ENCODE results near the gene TTC27. TPM values are rescaled to one million over a fixed set of nuclear protein-coding genes. Genes with fewer than 3 reads are reported as not detected.

TTC27 gene
- total and polyA plus RNA-seq, 10 of the 15 experiments (the other 5 are each of a cell fraction or from before 2014, with no cell fraction given) = 20.4 to 34.9 (median 26.0) TPM

DNA sequence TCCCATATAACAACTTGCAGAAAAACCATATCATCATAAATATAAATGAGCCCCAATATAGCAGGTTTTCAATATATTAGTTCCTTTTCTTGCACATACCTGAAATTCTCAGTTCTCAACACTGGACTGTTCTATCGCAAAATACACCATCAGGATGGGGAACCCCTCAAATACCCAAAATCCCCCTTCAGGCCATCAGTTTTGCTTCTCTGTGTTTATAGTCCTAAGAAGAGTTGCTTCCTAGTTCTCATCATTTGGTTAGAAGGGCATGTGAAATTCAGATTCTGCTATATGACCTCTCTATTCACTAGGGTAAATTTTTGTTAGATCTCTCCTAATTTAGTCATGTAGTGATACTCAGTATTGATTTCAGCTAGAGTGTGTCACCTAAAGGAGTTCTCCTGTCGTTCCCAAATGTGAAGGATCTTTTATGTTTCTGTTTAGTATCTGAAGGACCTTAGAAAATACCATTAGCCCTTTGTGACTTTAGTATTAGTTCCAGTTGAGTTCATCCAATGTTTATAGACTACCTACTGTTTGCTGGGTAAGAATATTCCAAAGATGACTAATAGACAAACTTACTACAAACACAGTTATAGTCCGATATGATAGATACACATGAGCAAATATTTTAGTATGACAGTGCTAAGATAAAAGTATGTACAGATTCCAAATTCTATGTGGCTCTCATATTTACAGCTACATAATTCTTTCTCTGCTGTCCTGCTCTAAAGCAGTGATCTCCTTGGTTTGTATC, 115.8 kb downstream of the TTC27 start (continued):
- no peak for TF ChIP-seq ZBTB11 (CRISPR knock-in tag; IDR thresholded peaks at IDR 0.05)
- TF ChIP-seq PML (IDR thresholded peaks at IDR 0.05; ENCODE audit: low read length) = peak; percentile 13; the same call in 1 of the 2 replicates
- no peak for TF ChIP-seq YBX1 (IDR thresholded peaks at IDR 0.05)

- ChIA-PET CTCF (no interaction called here), SMC1A (ENCODE audit: uncharacterized antibody, unreplicated experiment) (interaction anchor here (0.9 to 2.4 kb wide), 3 partner anchors 10 to 38 kb away, joined by 3 to 11 read pairs (median 3); no protein-coding TSS in a partner anchor), RAD21 (ENCODE audit: unreplicated experiment) (interaction anchor here (1.1 kb wide), 1 partner anchor 838 kb away, joined by 3 read pairs; no protein-coding TSS in a partner anchor), POLR2A (no interaction called here)
- no peaks in the 10 kb centered on the region for H3K79me2 ChIP-seq (ENCODE audit: control insufficient read depth, insufficient read depth, low read length)
- H3K27ac ChIP-seq (ENCODE audit: control insufficient read depth, insufficient read depth) = no peak overlapping the region
- H3K9ac ChIP-seq (ENCODE audit: control insufficient read depth, insufficient read depth, low read length) = no peak overlapping the region
- no peak overlapping the region for H3K4me2 ChIP-seq (ENCODE audit: control insufficient read depth, insufficient read depth)
- H4K20me1 ChIP-seq (ENCODE audit: control insufficient read depth, insufficient read depth) = no peaks in the 10 kb centered on the region
- FAIRE-seq = no peak
- ATAC-seq = no peak
- in situ Hi-C loops (cut with MboI) (no loop called here), intact Hi-C loops (cut with micrococcal nuclease; ENCODE audit: unreplicated experiment) (no loop called here)
- H2AFZ ChIP-seq (ENCODE audit: control insufficient read depth, low read depth, low read length) = no peak overlapping the region
- H3K4me3 ChIP-seq = no peak overlapping the region
- H3K36me3 ChIP-seq (ENCODE audit: control insufficient read depth in 2 of 2, insufficient read depth in 2 of 2, low read length in 1 of 2) = peaks cover 0 to 7% of the 10 kb centered on the region in 2 experiments; a peak in 1 of 4 replicates
- no peak for DNase-seq (ENCODE audit: low read depth, low spot score)
- H3K27me3 ChIP-seq (replicated peaks in 1 of 2; ENCODE audit: control insufficient read depth in 2 of 2, insufficient read depth in 2 of 2, low read length in 1 of 2) = no peaks in the 10 kb centered on the region
- H3K9me3 ChIP-seq (replicated peaks; ENCODE audit: control insufficient read depth, insufficient read depth, low read length) = no peaks in the 10 kb centered on the region
- peaks cover 6% of the 10 kb centered on the region for H3K4me1 ChIP-seq (ENCODE audit: control insufficient read depth, insufficient read depth, low read length)
- BruUV-seq (replicated peaks) = no TSS peak
- 71% methylated on average over 2 of the region's 2 CpGs for WGBS (ENCODE audit: insufficient coverage, insufficient replicate concordance, low lambda C conversion rate, missing lambda C conversion rate)
- TF ChIP-seq TCF3 (IDR thresholded peaks at IDR 0.05; ENCODE audit: borderline replicate concordance, insufficient read depth, low read depth, low read length) = no peak
- TF ChIP-seq, protein P1, sequence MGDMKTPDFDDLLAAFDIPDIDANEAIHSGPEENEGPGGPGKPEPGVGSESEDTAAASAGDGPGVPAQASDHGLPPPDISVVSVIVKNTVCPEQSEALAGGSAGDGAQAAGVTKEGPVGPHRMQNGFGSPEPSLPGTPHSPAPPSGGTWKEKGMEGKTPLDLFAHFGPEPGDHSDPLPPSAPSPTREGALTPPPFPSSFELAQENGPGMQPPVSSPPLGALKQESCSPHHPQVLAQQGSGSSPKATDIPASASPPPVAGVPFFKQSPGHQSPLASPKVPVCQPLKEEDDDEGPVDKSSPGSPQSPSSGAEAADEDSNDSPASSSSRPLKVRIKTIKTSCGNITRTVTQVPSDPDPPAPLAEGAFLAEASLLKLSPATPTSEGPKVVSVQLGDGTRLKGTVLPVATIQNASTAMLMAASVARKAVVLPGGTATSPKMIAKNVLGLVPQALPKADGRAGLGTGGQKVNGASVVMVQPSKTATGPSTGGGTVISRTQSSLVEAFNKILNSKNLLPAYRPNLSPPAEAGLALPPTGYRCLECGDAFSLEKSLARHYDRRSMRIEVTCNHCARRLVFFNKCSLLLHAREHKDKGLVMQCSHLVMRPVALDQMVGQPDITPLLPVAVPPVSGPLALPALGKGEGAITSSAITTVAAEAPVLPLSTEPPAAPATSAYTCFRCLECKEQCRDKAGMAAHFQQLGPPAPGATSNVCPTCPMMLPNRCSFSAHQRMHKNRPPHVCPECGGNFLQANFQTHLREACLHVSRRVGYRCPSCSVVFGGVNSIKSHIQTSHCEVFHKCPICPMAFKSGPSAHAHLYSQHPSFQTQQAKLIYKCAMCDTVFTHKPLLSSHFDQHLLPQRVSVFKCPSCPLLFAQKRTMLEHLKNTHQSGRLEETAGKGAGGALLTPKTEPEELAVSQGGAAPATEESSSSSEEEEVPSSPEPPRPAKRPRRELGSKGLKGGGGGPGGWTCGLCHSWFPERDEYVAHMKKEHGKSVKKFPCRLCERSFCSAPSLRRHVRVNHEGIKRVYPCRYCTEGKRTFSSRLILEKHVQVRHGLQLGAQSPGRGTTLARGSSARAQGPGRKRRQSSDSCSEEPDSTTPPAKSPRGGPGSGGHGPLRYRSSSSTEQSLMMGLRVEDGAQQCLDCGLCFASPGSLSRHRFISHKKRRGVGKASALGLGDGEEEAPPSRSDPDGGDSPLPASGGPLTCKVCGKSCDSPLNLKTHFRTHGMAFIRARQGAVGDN (IDR thresholded peaks at IDR 0.05) = no peak
- no peak for TF ChIP-seq IRF4 (IDR thresholded peaks at IDR 0.05; ENCODE audit: low read depth, low read length)
- no peak for TF ChIP-seq MTA2 (IDR thresholded peaks at IDR 0.05; ENCODE audit: low read depth)
- no peak for TF ChIP-seq ETV6 (conservative IDR thresholded peaks at IDR 0.05 in 1 of 2, IDR thresholded peaks at IDR 0.05 in 1 of 2; ENCODE audit: borderline replicate concordance in 1 of 2, low read depth in 1 of 2)
- TF ChIP-seq TBL1XR1 (IDR thresholded peaks at IDR 0.05; ENCODE audit: low read depth, low read length) = no peak
- TF ChIP-seq SIN3A (IDR thresholded peaks at IDR 0.05; ENCODE audit: low read depth, low read length) = no peak
- TF ChIP-seq, protein P2, sequence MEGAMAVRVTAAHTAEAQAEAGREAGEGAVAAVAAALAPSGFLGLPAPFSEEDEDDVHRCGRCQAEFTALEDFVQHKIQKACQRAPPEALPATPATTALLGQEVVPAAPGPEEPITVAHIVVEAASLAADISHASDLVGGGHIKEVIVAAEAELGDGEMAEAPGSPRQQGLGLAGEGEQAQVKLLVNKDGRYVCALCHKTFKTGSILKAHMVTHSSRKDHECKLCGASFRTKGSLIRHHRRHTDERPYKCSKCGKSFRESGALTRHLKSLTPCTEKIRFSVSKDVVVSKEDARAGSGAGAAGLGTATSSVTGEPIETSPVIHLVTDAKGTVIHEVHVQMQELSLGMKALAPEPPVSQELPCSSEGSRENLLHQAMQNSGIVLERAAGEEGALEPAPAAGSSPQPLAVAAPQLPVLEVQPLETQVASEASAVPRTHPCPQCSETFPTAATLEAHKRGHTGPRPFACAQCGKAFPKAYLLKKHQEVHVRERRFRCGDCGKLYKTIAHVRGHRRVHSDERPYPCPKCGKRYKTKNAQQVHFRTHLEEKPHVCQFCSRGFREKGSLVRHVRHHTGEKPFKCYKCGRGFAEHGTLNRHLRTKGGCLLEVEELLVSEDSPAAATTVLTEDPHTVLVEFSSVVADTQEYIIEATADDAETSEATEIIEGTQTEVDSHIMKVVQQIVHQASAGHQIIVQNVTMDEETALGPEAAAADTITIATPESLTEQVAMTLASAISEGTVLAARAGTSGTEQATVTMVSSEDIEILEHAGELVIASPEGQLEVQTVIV (IDR thresholded peaks at IDR 0.05; ENCODE audit: borderline replicate concordance, partially characterized antibody) = no peak
- no peak for TF ChIP-seq SIX5 (IDR thresholded peaks at IDR 0.05; ENCODE audit: low read depth, low read length, severe bottlenecking)
Measured at GRCh38 chr2:32745191-32745590, 117.3 kb downstream of the TTC27 start.
